NCI-H1694 treated with DMSO at 0.1 percent for 48 hours (cell line): ENCODE measurements around the gene SMOC1.

ENCODE experiments used
- DNase-seq: peaks from one replicate; lab custom pipeline; 2025; lab: John Stamatoyannopoulos, UW

SMOC1 gene

DNA sequence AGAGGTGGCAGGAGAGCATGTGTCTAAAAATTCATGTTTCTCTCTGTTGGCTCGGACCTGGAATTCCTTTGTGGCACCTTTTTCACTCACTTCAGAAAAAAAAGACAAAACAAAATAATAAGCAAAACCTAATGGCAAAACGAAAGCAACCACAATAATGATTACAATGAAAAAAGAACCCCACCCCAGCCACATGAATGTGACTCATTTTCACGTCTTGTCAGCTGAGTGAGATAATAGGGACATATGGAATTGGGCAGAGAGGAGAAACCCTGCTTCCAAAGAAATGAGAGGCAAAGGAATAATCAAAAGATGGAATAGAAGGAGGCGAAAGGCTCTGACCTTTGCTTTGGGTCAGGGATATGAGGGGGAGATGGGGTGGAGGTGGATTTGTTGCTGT, 166.1 kb downstream of the SMOC1 start:
- no peak for DNase-seq

DNA sequence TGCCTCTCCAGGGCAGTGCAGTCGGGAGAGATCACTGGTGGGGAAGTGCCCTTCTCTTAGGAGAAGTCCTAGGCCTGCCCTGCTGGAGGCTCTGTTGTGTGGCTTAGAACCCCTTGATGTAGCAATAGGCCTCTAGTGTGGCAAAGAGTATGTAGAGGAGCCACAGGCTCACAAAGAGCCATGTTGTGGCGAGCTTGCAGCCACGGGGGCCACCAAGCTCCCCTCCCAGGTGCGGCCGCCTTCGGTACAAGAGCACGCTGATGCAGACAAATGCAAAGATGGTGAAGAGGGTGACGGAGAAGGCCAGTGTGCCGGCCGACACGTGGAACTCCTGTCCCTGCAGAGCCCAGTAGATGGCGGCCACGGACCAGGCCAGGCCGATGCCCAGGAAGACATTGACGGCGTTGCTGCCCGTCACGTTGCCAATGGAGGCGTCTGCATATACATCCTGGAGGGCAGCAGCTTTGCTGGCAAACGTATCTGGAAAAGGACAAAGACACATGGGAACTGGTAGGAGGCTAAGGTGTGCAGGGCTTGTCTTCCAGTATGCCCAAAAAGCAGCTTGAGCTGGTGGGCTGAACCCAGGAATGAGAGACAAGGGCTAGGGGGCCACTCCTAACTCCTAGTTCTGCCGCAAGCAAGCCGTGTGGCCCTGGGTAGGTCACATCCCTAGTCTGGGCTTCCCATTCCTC, 166.8 kb downstream of the SMOC1 start:
- peak; percentile 74 for DNase-seq

DNA sequence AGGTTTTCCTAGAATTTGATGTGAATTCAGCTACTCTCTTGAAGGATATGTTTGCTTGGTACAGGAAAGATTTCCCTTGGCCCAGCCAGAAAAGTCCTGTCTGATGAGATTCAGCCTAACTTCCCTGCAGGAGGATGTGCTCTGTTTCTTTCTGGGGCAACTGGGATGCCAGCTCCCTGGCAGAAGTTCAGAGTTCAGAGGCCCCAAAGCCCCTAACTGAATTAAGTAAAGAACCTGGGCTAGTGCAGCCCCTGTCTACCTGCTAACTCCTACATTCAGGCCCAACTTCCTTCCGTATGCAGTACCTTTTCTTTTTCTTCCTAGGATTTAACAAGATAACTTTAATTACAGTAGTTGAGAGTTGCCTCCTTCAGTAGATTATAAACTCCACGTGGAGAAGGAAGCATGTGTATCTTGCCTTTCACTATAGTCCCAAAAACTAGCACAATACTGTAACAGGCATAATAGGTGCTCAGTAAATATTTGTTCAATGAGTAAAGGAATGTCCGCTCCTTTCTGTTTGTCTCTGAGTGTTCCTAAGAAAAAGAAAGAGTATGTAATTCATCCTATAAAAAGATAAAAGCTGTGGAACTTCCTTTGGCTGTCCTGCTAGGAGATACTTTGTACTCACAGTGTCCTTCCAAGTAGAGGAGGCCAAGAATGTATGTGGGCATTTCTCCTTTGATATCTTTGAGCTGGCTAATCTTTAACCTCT, 168.5 kb downstream of the SMOC1 start:
- no peak for DNase-seq

DNA sequence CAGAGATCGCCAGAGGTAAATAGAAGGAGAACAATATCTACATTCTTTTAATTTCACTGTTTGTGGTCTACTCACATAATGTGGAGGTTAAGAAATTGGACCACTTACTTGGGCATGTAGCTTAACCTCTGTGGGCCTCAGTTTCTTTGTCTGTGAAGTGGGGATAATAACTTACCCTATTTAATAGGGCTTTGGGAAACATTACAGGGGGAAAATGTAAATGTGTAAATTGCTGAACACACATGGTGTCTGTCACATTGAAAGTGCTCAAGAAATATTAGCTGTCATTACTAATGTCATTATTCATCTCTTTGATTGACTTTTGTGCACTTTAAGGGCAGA, 169.1 kb downstream of the SMOC1 start:
- DNase-seq: no peak

DNA sequence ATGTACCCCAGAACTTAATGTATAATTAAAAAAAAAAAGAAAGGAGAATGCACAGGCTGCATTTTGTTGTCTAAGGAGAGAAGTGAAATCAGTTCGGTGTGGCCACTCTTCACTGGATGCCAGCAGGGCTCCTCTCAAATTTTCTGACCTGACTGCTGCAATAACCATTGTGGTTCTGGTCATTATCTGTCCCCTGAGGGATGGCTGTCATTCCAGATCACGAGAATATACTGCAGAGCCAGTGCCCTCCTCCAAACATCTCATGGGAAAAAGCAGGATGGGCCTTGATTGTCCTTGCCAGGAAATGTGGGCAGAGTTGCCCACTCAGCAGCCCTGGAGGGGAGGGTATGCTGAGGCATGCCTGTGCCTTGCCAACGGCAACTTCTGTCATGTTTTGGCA, 170.4 kb downstream of the SMOC1 start:
- DNase-seq: no peak

DNA sequence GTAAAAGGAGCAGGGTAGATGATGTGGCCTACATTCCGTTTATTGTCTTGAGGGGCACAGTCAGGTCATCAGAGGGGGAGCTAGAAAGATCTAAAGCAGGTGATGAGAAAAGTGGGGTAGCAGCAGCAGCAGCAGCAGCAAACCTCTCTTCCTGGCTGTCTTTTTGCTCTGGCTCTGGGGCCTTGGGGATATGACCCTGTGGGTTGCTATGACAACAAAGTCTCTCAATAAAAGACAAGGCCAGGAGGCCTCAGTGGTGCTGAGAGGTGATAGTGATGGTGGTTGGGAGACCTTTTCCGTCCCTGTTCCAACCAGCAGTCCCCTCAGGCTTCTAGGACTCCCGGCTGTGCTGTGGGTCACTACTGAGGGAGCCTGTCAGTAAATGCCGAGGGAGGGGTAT, 170.9 kb downstream of the SMOC1 start:
- no peak for DNase-seq

DNA sequence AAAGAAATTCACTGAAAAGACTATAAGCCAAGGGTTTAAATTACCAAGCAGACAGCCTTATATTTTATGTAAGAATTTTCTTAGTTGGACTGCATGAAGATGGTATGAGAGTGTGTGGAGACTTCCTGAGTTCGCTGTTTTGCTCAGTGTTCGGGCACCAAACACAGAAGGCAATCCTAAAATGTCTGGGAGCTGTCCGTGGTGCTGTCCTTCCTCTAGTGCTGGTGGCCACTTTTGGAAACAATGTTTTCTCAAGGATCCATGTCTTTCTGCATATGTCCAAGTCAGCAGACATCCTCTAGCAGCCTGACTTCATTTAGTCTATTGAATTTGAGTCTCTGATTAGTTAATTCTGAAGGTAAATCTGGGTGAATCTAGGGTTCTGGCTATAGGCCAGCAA, 173.8 kb downstream of the SMOC1 start:
- DNase-seq: no peak

DNA sequence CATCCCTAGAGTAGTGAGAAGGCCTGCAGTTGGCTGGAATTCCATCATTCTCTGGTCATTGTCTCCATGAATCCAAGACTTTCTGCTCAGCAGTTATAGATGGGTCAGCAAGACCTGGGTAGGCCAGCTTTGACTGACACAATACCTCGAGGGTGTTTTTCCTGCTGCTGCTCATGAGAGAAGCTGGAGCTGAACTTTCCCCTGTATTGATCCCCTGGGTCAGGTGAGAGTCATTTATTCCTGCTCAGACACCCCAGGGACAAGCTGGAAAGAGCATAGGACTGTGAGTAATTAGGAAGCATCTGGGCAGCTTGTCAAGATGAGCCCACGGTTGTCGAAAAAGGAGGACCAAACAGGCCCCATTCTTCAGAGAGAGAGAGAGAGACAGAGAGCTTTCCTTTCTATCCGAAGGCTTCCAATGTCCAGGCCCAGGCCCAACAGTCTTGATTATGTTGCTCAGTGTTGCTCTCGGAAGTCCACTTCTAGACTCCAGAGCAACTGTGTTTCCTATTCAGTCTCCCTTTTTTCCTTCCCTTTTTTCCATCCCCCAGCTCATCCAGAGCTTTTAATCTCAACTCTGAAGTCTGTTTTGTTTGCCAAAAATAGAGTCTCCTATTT, 178.4 kb downstream of the SMOC1 start:
- DNase-seq: no peak

DNA sequence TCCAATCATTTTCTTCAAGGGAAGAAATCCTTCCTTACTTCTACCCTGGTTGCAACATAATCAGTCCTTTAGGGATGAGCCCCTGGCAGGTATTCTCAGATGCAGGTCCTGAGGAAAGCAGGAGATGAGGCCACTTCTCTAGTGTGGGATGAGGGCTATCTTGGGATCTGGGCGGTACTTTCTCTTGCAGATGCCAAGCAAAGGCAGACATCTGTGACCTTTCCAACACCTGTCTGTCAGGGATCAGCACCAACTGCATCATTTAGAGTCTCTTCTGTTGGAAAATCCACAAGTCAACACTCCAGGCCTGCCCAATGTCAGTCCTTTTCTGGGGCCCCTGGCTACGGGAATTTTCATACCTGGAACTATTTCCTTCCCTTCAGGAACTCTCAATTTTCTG, 180.3 kb downstream of the SMOC1 start:
- no peak for DNase-seq

DNA sequence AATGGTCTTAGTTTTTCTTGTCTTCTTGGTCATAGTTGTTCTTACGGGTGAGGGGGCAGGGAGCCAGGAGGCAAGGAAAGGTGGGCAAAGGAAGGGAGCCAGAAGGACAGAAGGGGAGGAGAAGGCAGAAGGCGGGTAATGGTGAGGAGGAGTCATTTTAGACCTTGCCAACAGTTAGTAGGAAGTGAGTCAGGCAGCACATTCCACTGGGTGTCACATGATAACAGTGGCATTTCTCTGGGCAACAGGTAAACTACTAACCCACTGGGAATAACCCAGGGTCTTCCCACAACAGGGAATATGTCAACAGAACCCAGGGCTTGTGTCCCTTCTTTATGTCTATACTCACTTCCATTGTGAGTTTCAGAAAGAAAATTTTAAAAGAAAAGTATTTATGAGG, 181.9 kb downstream of the SMOC1 start:
- DNase-seq: no peak

DNA sequence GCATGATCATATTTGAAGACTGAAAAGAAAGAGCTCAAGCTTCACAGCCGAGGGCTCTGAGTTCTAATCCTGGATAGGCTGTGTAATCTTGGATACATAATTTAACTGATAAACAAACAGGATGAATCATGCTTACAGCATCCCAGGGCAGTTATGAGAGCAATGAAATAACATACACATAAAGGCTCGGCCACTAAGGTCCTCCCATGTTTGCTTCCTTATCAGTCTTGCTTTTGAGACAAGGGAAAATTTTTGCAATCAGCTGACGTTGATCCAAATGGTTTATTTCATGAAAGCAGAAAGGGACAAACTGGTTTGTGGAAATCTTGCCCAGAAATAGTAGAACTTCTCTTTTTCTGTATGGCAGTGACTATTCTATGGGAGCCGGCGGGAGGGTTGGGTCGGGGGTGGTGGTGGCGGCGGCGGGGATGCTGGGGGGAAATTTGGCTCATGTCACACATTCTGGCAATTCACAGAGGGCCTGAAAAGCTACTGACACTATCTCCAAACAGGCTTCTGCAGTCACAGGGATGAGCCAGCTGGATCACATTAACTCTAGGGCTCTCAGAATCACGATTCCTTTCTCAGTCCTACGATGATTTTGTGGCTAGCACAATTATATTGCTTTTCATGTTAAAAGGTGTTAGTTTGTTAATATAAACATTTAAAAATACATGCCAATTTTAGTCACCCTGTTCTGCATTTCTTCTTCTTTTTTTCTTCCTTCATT, 185.1 kb downstream of the SMOC1 start:
- peak; percentile 95 for DNase-seq

DNA sequence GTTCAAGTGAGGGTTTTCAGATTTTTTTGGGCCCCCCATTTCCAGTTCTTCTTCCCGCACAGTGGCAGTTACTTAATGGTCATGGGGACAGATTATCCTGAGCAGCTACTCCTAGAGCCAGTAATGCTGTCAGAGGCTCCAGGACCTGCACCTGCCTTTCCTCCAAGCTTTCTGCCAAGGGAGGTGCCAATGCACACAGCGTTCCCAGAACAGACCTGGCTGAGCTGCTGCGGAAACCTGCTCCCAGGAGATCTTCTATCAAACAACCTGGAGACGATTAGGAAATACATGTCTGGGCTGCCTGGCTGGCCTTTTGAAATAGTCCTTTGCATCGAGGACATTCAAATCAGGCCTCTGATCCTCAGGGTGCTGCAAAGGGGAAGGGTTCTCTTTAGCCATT, 188.6 kb downstream of the SMOC1 start:
- no peak for DNase-seq

DNA sequence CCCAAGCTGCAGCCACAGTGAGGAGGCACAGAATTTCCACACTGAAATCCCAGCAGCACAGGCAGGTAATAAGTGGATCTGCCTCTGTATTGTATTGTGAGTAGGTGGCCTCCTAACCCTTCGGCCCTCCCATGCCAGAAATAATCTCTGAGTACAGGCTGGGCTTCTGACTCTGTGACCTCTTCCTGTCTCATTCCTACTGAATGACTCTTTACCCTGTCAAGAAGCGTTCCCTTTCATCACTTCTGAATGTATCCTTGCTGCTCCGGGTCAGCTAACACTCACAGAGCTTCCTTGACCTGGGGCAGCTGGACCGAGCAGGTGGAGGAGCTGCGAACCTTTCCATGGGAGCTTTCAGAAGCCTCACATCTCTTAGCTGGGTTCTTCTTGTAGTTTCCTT, 190.0 kb downstream of the SMOC1 start:
- DNase-seq: no peak

DNA sequence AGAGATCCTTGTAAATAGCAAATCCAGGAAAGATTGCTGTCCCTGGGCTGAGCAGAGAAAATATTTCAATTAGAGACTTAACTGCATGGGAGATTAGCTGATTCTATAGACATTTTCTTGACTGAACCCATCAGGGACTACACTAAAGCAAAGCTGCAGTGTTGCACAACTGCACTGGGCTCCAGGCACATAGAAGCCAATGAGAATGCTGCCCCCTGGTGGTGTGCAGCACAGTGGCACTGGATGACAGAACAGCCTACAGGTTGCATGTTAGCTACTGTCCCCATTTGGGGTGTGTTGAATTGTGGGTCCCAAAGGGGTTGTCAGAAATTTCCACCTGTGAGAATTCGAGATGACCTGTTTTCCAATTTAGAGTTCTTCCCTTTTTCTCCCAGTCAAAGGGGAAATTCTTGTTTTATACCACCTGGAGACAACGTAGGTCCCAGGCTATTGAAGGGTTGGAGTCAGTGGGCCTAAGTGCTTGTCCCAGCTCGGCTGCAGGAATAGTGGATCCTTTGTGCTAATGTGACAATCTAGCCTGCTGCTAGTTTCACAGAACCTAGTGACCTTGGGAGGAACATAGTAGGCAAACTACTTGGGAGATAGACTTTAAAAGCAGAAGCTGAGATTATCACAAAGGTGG, 194.8 kb downstream of the SMOC1 start:
- DNase-seq: peak; percentile 91

DNA sequence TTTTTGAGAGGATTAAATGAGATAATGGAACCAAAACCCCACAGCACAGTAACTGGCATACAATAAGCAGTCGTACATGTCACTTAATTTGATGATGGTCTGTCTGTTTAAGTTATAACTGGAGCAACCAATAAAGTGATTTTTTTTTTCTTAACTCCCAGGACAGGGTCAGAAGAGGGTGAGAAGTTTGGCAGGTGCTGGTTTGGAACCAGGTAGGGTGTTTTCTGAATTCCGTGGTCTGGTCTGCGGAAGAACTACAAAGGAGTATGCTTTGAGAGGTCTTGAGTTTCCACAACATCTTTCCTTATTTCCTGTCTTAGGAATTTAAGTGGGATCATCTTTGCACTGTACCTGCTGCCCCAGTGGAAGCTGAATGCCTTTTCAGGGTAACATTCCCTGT, 197.8 kb downstream of the SMOC1 start:
- DNase-seq: no peak

DNA sequence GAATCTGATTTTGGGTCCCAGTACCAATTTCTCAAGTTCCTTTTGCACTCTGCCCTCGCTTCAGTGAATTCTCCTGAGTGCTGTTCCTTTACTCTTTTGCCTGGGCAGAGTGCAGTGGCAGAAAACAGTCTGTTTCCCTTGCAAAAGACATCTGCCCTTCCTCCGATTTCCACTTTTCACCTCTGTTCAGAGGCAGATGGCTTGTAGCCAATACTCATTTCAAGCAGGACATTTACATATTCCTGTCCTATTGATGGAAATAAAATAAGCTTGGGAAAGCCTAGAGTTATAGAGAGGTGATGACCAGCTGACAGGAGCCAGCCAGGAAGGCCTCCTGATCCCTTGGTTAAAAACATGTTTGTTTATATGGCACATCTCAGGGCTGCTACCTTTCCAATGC, 198.5 kb downstream of the SMOC1 start:
- DNase-seq: no peak

DNA sequence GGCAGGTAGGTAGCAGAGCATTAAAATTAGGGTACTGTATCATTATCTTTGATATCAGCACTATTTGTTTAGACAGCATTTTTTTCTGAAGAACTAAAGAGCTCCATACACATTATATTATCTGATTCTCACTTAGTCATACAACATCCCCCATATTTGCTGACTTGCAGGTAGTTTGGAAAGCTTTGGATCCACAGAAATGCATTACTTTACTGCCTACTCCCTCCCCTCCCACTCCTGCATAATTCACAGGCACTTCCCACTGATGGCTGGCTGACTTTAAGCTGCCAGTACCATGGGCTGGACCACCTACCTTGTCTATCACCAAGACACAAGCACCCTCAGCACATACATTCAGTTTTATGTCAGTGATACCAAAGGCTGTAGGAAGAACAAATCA, 199.1 kb downstream of the SMOC1 start:
- DNase-seq: no peak

DNA sequence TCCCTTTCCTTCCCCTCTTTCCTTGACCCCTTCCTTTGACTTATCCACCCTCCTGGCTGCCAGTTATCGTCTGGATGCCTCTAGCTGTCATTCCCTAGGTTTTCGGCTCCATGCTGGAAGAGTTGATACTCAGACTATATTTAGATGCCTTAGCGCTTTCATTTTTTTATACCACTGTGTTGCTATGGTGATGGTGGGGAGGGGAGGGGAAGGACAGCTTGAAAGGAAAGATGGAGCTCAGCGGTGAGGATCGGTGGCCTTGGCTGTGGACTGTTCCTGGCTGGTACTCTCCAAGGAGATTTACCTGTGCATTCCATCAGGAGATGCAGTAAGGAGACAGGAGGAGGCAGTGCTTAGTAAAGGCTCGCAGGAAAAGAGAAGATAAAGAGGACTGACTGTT, 200.9 kb downstream of the SMOC1 start:
- no peak for DNase-seq
